ENCODE results near the gene UPK3B.
"Not testable (repeated sequence)": the region's sequence is repeated elsewhere in the genome, so short reads cannot be mapped to it uniquely, and the experiment has no call there.

The UPK3B gene

GRCh38 chr7:76513817-76514799 is 3.8 kb downstream of the UPK3B start:
- DNase-seq = no peak

GRCh38 chr7:76514926-76515771 is 4.8 kb downstream of the UPK3B start:
- DNase-seq = no peak

- DNase-seq = no peak
Measured at GRCh38 chr7:76515999-76516443, 5.7 kb downstream of the UPK3B start.

GRCh38 chr7:76516932-76517331 is 6.6 kb downstream of the UPK3B start:
- not testable (repeated sequence) for DNase-seq

GRCh38 chr7:76526183-76526582 is 15.8 kb downstream of the UPK3B start:
- not testable (repeated sequence) for DNase-seq

GRCh38 chr7:76531643-76532042 is 21.3 kb downstream of the UPK3B start:
- DNase-seq = not testable (repeated sequence)

- not testable (repeated sequence) for DNase-seq
Measured at GRCh38 chr7:76543197-76543596, 32.8 kb downstream of the UPK3B start, which contains the start of gene SPDYE16. SPDYE16 (minus strand) TSS chr7:76543297; CDS start chr7:76541459, 1,838 bp downstream.

- peak; percentile 76 for DNase-seq
Measured at GRCh38 chr7:76549025-76549854, 38.9 kb downstream of the UPK3B start.

- DNase-seq = not testable (repeated sequence)
Measured at GRCh38 chr7:76549855-76550248, 39.5 kb downstream of the UPK3B start.

- not testable (repeated sequence) for DNase-seq
Measured at GRCh38 chr7:76551992-76552391, 41.6 kb downstream of the UPK3B start.

- not testable (repeated sequence) for DNase-seq
Measured at GRCh38 chr7:76559685-76560084, 49.3 kb downstream of the UPK3B start.

- DNase-seq = not testable (repeated sequence)
Measured at GRCh38 chr7:76560157-76560556, 49.8 kb downstream of the UPK3B start.

GRCh38 chr7:76561342-76561741 is 51.0 kb downstream of the UPK3B start:
- not testable (repeated sequence) for DNase-seq

GRCh38 chr7:76565001-76565400 is 54.6 kb downstream of the UPK3B start:
- DNase-seq = not testable (repeated sequence)

Data from SIG-M5 (cell line).